ENCODE data around the gene CCL27.

Gene CCL27

GRCh38 chr9:34701023-34701768 lies 38.7 kb upstream of the CCL27 start:
- peak overlapping the region; percentile 85 for H3K4me3 ChIP-seq
- TF ChIP-seq, protein P1, sequence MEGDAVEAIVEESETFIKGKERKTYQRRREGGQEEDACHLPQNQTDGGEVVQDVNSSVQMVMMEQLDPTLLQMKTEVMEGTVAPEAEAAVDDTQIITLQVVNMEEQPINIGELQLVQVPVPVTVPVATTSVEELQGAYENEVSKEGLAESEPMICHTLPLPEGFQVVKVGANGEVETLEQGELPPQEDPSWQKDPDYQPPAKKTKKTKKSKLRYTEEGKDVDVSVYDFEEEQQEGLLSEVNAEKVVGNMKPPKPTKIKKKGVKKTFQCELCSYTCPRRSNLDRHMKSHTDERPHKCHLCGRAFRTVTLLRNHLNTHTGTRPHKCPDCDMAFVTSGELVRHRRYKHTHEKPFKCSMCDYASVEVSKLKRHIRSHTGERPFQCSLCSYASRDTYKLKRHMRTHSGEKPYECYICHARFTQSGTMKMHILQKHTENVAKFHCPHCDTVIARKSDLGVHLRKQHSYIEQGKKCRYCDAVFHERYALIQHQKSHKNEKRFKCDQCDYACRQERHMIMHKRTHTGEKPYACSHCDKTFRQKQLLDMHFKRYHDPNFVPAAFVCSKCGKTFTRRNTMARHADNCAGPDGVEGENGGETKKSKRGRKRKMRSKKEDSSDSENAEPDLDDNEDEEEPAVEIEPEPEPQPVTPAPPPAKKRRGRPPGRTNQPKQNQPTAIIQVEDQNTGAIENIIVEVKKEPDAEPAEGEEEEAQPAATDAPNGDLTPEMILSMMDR (IDR thresholded peaks at IDR 0.05) = peak; percentile 97
- DNase-seq (ENCODE audit: low spot score) = peak; percentile 84
- peak overlapping the region; percentile 78 to 91 for H3K27ac ChIP-seq

DNA sequence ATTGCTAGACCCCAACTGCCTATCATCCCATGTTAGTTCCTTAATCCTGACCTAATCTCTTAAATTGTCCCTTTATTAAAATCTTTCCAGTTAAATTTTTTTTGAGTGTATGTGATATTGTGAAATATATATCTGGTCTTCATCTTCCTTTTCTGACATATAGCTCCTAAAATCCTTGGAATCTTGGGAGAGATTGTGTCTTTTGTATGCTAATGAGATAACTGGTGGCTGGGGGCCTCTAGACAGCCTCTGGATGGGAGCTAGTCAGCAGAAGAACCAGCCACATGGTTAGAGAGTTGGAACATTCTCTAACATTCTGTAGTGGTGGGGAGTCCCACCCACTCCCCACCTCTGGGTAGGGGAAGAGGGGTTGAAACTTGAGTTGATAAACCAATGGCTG lies 32.4 kb upstream of the CCL27 start:
- no peak for DNase-seq (ENCODE audit: low spot score)
- H3K4me3 ChIP-seq = no peak overlapping the region
- H3K27ac ChIP-seq = no peak overlapping the region
- TF ChIP-seq, protein P1 (IDR thresholded peaks at IDR 0.05) = no peak

- TF ChIP-seq, protein P1 (IDR thresholded peaks at IDR 0.05) = no peak
- no peak for DNase-seq (ENCODE audit: low spot score)
- no peak overlapping the region for H3K4me3 ChIP-seq
- H3K27ac ChIP-seq = no peak overlapping the region
Observed at GRCh38 chr9:34693560-34693959, 31.1 kb upstream of the CCL27 start.

- TF ChIP-seq, protein P1 (IDR thresholded peaks at IDR 0.05) = no peak
- Histone ChIP-seq H3K27ac (no peak overlapping the region), H3K4me3 (no peak overlapping the region)
- DNase-seq (ENCODE audit: low spot score) = no peak
Observed at GRCh38 chr9:34691936-34692315, 29.5 kb upstream of the CCL27 start.

- H3K4me3 ChIP-seq = no peak within 1 kb of the TSS
Observed at GRCh38 chr9:34690983-34691935, 28.8 kb upstream of the CCL27 start, which contains the start of gene CCL19. TSS of gene CCL19 (minus strand) at chr9:34691276. CDS start at chr9:34691139, 137 bp downstream.

DNA sequence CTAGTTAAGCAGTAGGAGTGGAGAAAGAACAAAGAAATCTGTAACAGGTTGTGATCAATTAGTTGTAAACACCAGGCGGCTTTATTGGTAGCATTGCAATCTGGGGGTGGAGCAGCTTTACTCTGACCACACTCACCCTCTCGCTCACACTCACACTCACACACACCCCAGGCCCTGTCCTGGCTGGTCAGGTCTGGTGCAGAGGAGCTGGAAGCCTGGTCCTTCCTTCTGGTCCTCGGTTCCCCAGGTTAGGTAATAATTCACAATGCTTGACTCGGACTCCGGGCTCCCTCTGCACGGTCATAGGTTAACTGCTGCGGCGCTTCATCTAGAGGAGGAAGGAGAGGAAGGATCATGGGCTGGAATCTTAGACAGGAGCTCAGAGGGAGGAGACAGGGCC lies 27.1 kb upstream of the CCL27 start:
- no peak overlapping the region for H3K27ac ChIP-seq
- H3K4me3 ChIP-seq = no peak overlapping the region
- TF ChIP-seq, protein P1 (IDR thresholded peaks at IDR 0.05) = no peak
- no peak for DNase-seq (ENCODE audit: low spot score)

More at GRCh38 chr9:34690983-34691935, 28.8 kb upstream of the CCL27 start, which contains the start of gene CCL19:
- no peak for DNase-seq (ENCODE audit: low spot score)
- TF ChIP-seq, protein P1 (IDR thresholded peaks at IDR 0.05) = no peak
- no peak within 1 kb of the TSS for H3K27ac ChIP-seq
